ENCODE results near the gene FAM210B.

DNA sequence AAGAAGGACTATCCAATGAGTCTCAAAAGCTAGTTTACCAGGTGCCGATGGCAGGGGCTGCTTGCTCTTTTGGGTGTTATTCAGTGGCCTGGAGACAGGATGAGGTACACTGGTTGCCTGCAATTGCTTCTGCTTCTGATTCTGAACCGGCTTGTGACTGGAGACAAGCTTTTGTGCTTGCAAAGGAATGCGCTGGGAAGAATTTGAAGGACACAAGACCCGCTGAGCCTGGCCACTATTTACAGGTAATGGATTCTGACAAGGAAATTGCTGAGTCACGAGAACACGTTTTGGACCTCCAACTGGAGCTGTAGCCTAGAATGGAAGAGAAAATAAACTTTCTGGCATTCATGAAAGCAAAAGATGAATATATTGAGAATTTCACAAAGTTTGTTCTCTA is 27.4 kb downstream of the FAM210B start:
- no peak for TF ChIP-seq POLR2A (IDR thresholded peaks at IDR 0.05)
- TF ChIP-seq, protein P1, sequence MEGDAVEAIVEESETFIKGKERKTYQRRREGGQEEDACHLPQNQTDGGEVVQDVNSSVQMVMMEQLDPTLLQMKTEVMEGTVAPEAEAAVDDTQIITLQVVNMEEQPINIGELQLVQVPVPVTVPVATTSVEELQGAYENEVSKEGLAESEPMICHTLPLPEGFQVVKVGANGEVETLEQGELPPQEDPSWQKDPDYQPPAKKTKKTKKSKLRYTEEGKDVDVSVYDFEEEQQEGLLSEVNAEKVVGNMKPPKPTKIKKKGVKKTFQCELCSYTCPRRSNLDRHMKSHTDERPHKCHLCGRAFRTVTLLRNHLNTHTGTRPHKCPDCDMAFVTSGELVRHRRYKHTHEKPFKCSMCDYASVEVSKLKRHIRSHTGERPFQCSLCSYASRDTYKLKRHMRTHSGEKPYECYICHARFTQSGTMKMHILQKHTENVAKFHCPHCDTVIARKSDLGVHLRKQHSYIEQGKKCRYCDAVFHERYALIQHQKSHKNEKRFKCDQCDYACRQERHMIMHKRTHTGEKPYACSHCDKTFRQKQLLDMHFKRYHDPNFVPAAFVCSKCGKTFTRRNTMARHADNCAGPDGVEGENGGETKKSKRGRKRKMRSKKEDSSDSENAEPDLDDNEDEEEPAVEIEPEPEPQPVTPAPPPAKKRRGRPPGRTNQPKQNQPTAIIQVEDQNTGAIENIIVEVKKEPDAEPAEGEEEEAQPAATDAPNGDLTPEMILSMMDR (IDR thresholded peaks at IDR 0.05), result no peak
